SU-DHL-6 (cell line): ENCODE data around the gene OR2A25.

Experiments
- H2AFZ ChIP-seq: fragments of 200-600 bp; sonication (generic); 2 replicates; pipeline ENCODE4 v1.6.1; 2014; ENCODE audit warnings: low read depth, mild to moderate bottlenecking, moderate library complexity, mixed read lengths, antibody characterized with exemption, low read length; ENCODE audit not compliant: severe bottlenecking
- H3F3A ChIP-seq: fragments of 200-600 bp; shearing (Covaris generic); 2 replicates; pipeline ENCODE4 v1.6.0; 2016; ENCODE audit warnings: antibody characterized with exemption, mild to moderate bottlenecking; ENCODE audit not compliant: insufficient read depth
- H3K27ac ChIP-seq: fragments of 200-600 bp; sonication (generic); 2 replicates; pipeline ENCODE4 v1.5.1; 2016; ENCODE audit warnings: low read depth, mild to moderate bottlenecking, low read length, moderate library complexity, mixed read lengths
- H3K27me3 ChIP-seq: fragments of 200-600 bp; sonication (generic), shearing (Covaris generic); 2 replicates; pipeline ENCODE4 v1.6.0; 2014; ENCODE audit warnings: mild to moderate bottlenecking, low read length
- H3K36me3 ChIP-seq: fragments of 200-600 bp; sonication (generic); 2 replicates; pipeline ENCODE4 v1.6.1; 2014; ENCODE audit warnings: mild to moderate bottlenecking, low read length, mixed read lengths
- H3K4me2 ChIP-seq: fragments of 300-600, 200-600 bp; shearing (Covaris generic), sonication (generic); 2 replicates; pipeline ENCODE4 v1.6.0; 2014; ENCODE audit warnings: low read length, low read depth, mild to moderate bottlenecking; ENCODE audit not compliant: poor library complexity, severe bottlenecking
- H3K4me3 ChIP-seq: fragments of 200-600 bp; sonication (generic); 2 replicates; pipeline ENCODE4 v1.5.1; 2014; ENCODE audit warnings: antibody characterized with exemption, low read length, mild to moderate bottlenecking, mixed read lengths; ENCODE audit not compliant: insufficient read depth, poor library complexity, severe bottlenecking
- H3K79me2 ChIP-seq: fragments of 200-600 bp; sonication (generic); 2 replicates; pipeline ENCODE4 v1.6.1; 2014; ENCODE audit warnings: mild to moderate bottlenecking, low read length, moderate library complexity; ENCODE audit not compliant: insufficient read depth
- H3K9ac ChIP-seq: fragments of 200-600 bp; sonication (generic); 2 replicates; pipeline ENCODE4 v1.7.0; 2014; ENCODE audit warnings: mild to moderate bottlenecking, low read length
- H3K9me2 ChIP-seq: fragments of 200-600 bp; sonication (generic); replicated peaks from 2 replicates; pipeline ENCODE4 v1.6.1; 2014; ENCODE audit warnings: low read length; ENCODE audit not compliant: insufficient read depth
- H3K9me3 ChIP-seq: fragments of 200-600 bp; sonication (generic); 2 replicates; pipeline ENCODE4 v1.6.1; 2014; ENCODE audit warnings: low read length, mixed read lengths; ENCODE audit not compliant: insufficient read depth
- H4K20me1 ChIP-seq: fragments of 200-600 bp; sonication (generic); 2 replicates; pipeline ENCODE4 v1.6.1; 2014; ENCODE audit warnings: low read depth, mild to moderate bottlenecking, antibody characterized with exemption, low read length, moderate library complexity, mixed read lengths
- CTCF ChIP-seq: fragments of 200-600 bp; sonication (generic); IDR thresholded peaks from one replicate; pipeline ENCODE4 v1.5.1; 2017; ENCODE audit warnings: antibody characterized with exemption, mild to moderate bottlenecking, low read length, moderate library complexity; ENCODE audit not compliant: insufficient read depth, poor library complexity, severe bottlenecking
- EZH2phosphoT487 ChIP-seq: fragments of 200-600 bp; sonication (generic), shearing (Covaris generic); conservative IDR thresholded peaks from 2 replicates; pipeline ENCODE4 v1.6.1; 2018; ENCODE audit warnings: mild to moderate bottlenecking, antibody characterized with exemption, low read length, moderate library complexity, mixed read lengths

Gene OR2A25

GRCh38 chr7:144032516-144032915 lies 37.1 kb upstream of the OR2A25 start:
- Histone ChIP-seq H3K27me3 (no peaks in the 10 kb centered on the region), H3K9ac (no peak overlapping the region), H3K27ac (no peak overlapping the region), H3K79me2 (no peaks in the 10 kb centered on the region), H3K9me2 (no peaks in the 10 kb centered on the region), H2AFZ (no peak overlapping the region), H3K4me2 (no peak overlapping the region), H3K4me3 (no peak overlapping the region), H4K20me1 (no peaks in the 10 kb centered on the region), H3F3A (no peaks in the 10 kb centered on the region), H3K9me3 (no peaks in the 10 kb centered on the region), H3K36me3 (no peaks in the 10 kb centered on the region)
- TF ChIP-seq CTCF = no peak

- Histone ChIP-seq H3F3A (no peaks in the 10 kb centered on the region), H3K27me3 (no peaks in the 10 kb centered on the region), H3K9ac (no peak overlapping the region), H3K9me3 (no peaks in the 10 kb centered on the region), H3K79me2 (no peaks in the 10 kb centered on the region), H3K9me2 (no peaks in the 10 kb centered on the region), H3K36me3 (no peaks in the 10 kb centered on the region), H2AFZ (no peak overlapping the region), H3K4me3 (no peak overlapping the region), H4K20me1 (no peaks in the 10 kb centered on the region), H3K4me2 (no peak overlapping the region), H3K27ac (no peak overlapping the region)
- no peak for TF ChIP-seq CTCF
- TF ChIP-seq EZH2phosphoT487 = no peak
Measured at GRCh38 chr7:144032985-144033709, 36.5 kb upstream of the OR2A25 start.

GRCh38 chr7:144035385-144035784 lies 34.2 kb upstream of the OR2A25 start:
- Histone ChIP-seq H4K20me1 (no peaks in the 10 kb centered on the region), H3K9me3 (no peaks in the 10 kb centered on the region), H3K9ac (no peak overlapping the region), H3K9me2 (no peaks in the 10 kb centered on the region; the same call in 1 of the 2 replicates), H3K4me2 (no peak overlapping the region), H3K36me3 (no peaks in the 10 kb centered on the region), H3K27ac (no peak overlapping the region), H3K27me3 (no peaks in the 10 kb centered on the region), H2AFZ (no peak overlapping the region), H3K79me2 (no peaks in the 10 kb centered on the region), H3F3A (no peaks in the 10 kb centered on the region), H3K4me3 (no peak overlapping the region)
- TF ChIP-seq EZH2phosphoT487 (no peak), CTCF (no peak)
